GM20431 (cell line): ENCODE results near the gene FAM114A1.
"Not testable (repeated sequence)": the region's sequence is repeated elsewhere in the genome, so short reads cannot be mapped to it uniquely, and the experiment has no call there.

Experiments used
- in situ Hi-C: fragments of 300-500 bp; cut with MseI, MboI; formaldehyde crosslinking; loops from one replicate; pipeline ENCODE4 v1.15.0; 2020; ENCODE audit warnings: low sequenced_read_pairs; ENCODE audit not compliant: unreplicated experiment

The FAM114A1 gene

GRCh38 chr4:38954727-38955126, 87.1 kb downstream of the FAM114A1 start:
- in situ Hi-C loops = no loop called here

DNA sequence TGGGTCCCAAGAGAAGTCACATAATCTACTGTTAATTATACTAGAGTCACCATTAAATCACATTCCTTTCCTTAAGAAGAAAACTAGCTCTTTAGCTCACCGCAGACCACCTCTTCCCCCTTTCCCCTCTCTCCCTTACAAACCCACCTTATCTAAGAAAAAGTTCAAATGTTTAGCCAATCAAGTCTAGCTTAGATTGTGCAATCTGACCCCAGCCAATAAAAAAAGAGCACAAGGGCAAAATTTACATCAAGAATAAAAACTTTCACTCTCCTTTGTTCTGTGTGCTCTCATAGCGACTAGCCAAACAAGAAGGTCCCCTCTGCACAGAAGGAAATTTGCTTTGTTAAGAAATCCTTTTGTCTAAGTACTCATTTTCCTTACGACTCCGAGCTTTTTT, 88.4 kb downstream of the FAM114A1 start:
- in situ Hi-C loops = no loop called here

- in situ Hi-C loops = no loop called here
Observed at GRCh38 chr4:38957261-38957815, 89.7 kb downstream of the FAM114A1 start.

GRCh38 chr4:38957893-38958292, 90.3 kb downstream of the FAM114A1 start:
- in situ Hi-C loops = no loop called here

DNA sequence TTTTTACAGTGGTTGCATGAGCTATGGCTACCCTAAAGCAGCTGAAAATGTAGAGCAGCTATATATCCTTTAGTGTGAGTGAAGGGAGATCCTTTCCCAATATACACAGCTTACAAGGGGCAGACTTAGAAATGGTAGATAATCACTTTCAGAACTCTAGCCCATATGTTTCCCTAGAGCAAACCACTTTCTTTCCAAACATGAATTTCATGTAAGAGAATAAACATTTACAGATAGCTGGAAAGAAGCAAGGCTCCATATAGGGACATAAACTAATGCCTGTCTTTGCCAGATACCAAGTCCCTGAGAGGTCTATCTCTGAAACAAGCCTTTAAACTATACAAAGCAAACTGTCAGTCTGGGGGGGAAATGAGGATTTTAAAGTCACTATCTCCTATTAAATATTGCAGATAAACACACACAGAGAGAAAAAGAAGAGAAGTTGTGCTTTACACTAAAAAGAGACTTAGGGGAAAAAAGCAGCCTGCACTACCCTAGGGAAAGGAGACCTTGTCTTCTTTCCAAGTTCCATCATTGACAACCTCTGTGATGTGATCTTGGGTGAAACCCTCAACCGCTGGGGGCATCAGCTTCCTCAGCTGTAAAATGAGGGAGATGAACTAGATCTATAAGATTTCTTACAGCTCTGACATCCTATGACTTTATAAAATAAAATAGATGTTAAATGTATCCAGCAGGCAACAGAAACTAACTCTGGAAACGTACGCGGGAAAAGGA, 91.0 kb downstream of the FAM114A1 start:
- in situ Hi-C loops = no loop called here

DNA sequence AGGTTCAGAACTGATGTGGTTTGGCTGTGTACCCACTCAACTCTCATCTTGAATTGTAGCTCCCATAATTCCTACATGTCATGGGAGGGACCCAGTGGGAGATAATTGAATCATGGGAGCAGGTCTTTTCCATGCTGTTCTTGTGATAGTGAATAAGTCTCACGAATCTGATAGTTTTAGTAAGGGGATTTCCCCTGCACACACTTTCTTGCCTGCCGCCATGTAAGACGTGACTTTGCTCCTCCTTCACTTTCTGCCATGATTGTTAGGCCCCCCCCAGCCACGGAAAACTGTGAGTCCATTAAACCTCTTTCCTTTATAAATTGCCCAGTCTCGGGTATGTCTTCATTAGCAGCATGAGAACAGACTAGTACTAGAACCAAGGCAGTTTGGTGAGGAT, 91.6 kb downstream of the FAM114A1 start:
- in situ Hi-C loops = not testable (repeated sequence)

- in situ Hi-C loops = no loop called here
Observed at GRCh38 chr4:38964942-38965775, 97.6 kb downstream of the FAM114A1 start.

- in situ Hi-C loops = no loop called here
Observed at GRCh38 chr4:38965866-38966265, 98.3 kb downstream of the FAM114A1 start.

DNA sequence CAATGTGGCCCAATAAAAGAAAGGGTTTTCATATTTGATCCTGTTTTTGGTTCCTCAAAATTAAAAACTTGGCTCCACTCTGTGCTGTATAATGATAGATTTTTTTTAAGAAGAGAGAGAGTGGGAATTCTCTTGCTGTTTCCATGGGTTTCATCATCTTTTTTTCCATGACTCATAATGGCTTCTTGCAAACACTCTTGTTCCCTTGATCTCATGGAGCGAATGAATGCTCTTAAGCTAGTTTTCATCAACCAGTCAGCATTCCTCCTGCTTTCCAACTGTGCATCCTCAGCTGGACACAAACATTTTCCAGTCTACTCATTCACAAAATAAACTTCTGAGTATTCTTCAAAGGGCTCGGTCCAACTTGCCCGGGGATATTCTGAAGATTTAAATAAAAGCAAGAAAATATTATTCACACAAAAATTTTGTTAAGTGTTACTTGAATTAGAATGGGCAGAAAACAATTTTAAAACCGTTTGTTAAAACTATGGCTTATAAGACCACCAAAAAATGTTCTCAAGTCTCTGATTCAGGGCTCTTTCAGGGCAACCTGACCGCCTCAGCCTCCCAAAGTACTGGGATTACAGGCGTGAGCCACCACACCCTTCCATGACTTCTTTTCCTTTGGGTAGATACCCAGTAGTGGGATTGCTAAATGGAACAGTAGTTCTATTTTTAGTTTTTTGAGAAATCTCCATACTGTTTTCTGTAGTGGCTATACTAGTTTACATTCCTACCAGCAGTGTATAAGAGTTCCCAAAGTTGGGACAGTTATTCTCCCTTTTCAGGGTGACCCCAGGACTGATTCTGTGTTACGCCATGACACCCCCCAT, 99.9 kb downstream of the FAM114A1 start:
- in situ Hi-C loops = no loop called here

GRCh38 chr4:38968668-38969067, 101.1 kb downstream of the FAM114A1 start:
- in situ Hi-C loops = no loop called here

DNA sequence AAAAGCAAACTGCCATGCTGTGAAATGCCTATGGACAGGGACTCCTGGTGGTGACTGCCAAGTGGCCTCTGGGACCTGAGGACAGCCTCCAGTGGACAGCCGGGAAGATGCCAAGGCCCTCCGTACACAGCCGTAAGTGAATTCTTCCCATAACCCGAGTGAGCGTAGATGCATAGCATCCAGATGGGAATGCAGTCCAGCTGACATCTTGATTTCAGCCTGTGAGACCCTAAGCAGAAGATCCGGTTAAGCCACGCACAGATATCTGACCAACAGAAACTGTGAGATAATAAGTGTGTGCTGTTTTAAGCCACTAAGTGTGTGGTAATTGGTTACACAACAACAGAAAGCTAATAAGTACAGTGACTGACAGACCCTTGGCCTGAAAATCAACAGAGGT, 108.7 kb downstream of the FAM114A1 start:
- in situ Hi-C loops = no loop called here

DNA sequence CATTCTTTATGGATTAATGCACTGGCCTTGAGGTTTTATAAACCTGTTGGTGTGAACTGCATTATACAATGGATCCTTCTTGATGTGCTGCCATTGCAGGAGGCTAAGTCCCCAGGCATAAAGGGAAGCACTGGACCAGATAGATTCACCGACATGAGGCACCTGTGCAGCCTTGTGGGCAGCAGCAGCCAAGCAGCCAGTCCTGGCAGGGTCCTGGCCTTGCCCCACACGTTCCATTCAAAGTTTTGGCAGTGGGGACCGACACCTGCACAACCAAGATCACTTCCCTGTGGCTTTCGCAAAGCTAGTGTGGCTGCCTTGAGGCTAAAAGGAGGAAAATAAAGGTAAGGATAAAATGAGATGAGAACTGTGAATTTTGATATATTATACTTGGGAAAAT, 111.5 kb downstream of the FAM114A1 start:
- in situ Hi-C loops = no loop called here

- in situ Hi-C loops = no loop called here
Observed at GRCh38 chr4:38979511-38980230, 112.1 kb downstream of the FAM114A1 start.

DNA sequence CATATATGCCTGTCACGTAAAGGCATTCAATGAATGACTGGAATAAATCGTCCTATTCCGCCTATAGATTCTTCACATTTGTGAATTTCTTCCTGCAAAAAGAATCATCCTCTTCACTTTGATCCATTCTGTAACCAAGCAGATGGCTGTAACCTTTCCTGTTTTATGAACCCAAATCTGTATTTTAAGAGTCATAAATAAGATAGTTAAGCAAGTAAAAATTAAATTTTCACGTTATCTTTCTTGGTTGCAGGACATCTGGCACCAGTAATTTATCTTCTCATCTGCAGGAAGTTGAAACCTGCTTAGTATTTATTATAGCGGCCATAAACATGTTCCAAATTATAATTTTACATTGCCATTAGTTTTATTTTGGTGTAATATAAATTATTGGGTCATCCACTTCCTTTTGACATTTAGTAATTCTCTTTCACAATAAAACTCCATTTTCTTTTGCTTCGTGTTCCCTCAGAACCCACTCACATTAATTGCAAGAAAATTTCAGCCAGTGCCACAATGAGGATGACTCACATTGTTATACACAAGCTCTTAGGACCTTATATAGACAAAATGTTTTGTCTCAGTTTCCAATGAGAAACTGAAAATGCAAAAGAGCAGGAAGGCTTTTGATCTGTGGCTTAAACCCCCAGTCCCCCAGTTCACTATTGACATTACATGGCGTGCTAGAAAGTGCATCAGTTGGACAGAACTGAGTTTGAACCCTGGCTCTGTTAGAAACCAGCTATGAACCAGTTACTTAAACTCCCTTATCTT, 113.5 kb downstream of the FAM114A1 start:
- in situ Hi-C loops = no loop called here

DNA sequence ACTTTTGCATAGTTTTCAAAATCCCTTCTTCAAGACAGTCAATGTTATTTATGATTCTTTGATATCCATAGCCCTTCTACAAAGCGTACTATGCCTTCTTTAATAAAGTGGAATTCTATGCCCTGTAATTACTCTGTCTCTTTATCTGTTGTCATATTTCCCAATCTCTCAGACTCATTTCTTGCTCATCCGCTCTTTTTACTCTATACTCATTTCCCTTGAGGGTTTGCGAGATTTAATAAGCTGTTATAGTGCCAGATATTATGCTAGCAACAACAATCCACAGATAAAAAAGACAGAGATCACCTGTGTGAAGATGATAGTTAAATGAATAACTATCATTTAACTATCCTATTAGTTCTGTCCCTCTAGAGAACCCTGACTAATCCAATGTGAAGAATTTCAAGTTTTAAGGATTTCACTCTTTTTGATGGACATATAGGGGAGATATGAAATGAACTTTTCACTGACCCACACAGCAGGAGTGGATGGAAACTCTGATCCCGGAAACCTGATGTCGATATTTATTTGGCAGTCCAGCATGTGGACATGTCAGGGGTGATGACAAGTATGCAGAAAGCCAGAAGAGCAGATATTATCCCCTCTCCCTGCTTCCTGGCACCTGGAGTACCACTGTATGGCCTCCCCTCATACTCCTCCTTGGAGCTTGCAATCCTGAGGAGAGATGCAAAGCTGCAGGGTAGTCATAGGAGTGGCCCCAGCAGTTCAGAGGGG, 114.9 kb downstream of the FAM114A1 start:
- in situ Hi-C loops = no loop called here

GRCh38 chr4:38983291-38983690, 115.7 kb downstream of the FAM114A1 start:
- in situ Hi-C loops = no loop called here

GRCh38 chr4:38983787-38984598, 116.4 kb downstream of the FAM114A1 start:
- in situ Hi-C loops = no loop called here
